HG03457 (cell line): ENCODE measurements around the gene MAGI2.
"Not testable (repeated sequence)": the region's sequence is repeated elsewhere in the genome, so short reads cannot be mapped to it uniquely, and the experiment has no call there.

Experiments
- ATAC-seq: cut with Tn5 transposase; IDR thresholded peaks from one replicate; pipeline ENCODE4 v1.9.1; 2021; ENCODE audit warnings: moderate number of reproducible peaks; ENCODE audit not compliant: unreplicated experiment

Gene MAGI2

GRCh38 chr7:79071187-79071586, 382.3 kb downstream of the MAGI2 start:
- ATAC-seq, result not testable (repeated sequence)

GRCh38 chr7:79064187-79064823, 389.2 kb downstream of the MAGI2 start:
- no peak for ATAC-seq

- no peak for ATAC-seq
These were observed 390.3 kb downstream of the MAGI2 start for GRCh38 chr7:79063019-79063698.

- ATAC-seq, result no peak
These were observed 393.0 kb downstream of the MAGI2 start for GRCh38 chr7:79060498-79060897.

- ATAC-seq, result no peak
These were observed 397.6 kb downstream of the MAGI2 start for GRCh38 chr7:79055722-79056415.

- no peak for ATAC-seq
These were observed 401.6 kb downstream of the MAGI2 start for GRCh38 chr7:79051915-79052314.

GRCh38 chr7:79050603-79051002, 402.9 kb downstream of the MAGI2 start:
- ATAC-seq, result no peak

- ATAC-seq, result no peak
These were observed 407.4 kb downstream of the MAGI2 start for GRCh38 chr7:79046061-79046460.

- no peak for ATAC-seq
These were observed 416.5 kb downstream of the MAGI2 start for GRCh38 chr7:79037001-79037400.

- ATAC-seq, result no peak
These were observed 417.1 kb downstream of the MAGI2 start for GRCh38 chr7:79036356-79036755.

- ATAC-seq, result no peak
These were observed 417.6 kb downstream of the MAGI2 start for GRCh38 chr7:79035858-79036257.

- no peak for ATAC-seq
These were observed 418.7 kb downstream of the MAGI2 start for GRCh38 chr7:79034730-79035129.

- ATAC-seq, result not testable (repeated sequence)
These were observed 433.8 kb downstream of the MAGI2 start for GRCh38 chr7:79019711-79020110.

GRCh38 chr7:79011921-79012320, 441.5 kb downstream of the MAGI2 start:
- ATAC-seq, result no peak

GRCh38 chr7:79009647-79010046, 443.8 kb downstream of the MAGI2 start:
- no peak for ATAC-seq

- ATAC-seq, result no peak
These were observed 444.7 kb downstream of the MAGI2 start for GRCh38 chr7:79008786-79009185.

- ATAC-seq, result no peak
These were observed 457.5 kb downstream of the MAGI2 start for GRCh38 chr7:78996013-78996412.

GRCh38 chr7:78993341-78993740, 460.1 kb downstream of the MAGI2 start:
- no peak for ATAC-seq

GRCh38 chr7:78985509-78985908, 468.0 kb downstream of the MAGI2 start:
- ATAC-seq, result no peak

GRCh38 chr7:78983483-78983882, 470.0 kb downstream of the MAGI2 start:
- no peak for ATAC-seq

GRCh38 chr7:78970440-78970916, 483.0 kb downstream of the MAGI2 start:
- ATAC-seq, result no peak

- no peak for ATAC-seq
These were observed 484.5 kb downstream of the MAGI2 start for GRCh38 chr7:78968951-78969350.
